EH (cell line): Measurements from ENCODE around the gene TEX13C.
"Not testable (repeated sequence)": the region's sequence is repeated elsewhere in the genome, so short reads cannot be mapped to it uniquely, and the experiment has no call there.

Experiments used
- DNase-seq: peaks from one replicate; pipeline ENCODE4 v3.0.0-alpha.2; 2015; ENCODE audit warnings: low read depth

The TEX13C gene

DNA sequence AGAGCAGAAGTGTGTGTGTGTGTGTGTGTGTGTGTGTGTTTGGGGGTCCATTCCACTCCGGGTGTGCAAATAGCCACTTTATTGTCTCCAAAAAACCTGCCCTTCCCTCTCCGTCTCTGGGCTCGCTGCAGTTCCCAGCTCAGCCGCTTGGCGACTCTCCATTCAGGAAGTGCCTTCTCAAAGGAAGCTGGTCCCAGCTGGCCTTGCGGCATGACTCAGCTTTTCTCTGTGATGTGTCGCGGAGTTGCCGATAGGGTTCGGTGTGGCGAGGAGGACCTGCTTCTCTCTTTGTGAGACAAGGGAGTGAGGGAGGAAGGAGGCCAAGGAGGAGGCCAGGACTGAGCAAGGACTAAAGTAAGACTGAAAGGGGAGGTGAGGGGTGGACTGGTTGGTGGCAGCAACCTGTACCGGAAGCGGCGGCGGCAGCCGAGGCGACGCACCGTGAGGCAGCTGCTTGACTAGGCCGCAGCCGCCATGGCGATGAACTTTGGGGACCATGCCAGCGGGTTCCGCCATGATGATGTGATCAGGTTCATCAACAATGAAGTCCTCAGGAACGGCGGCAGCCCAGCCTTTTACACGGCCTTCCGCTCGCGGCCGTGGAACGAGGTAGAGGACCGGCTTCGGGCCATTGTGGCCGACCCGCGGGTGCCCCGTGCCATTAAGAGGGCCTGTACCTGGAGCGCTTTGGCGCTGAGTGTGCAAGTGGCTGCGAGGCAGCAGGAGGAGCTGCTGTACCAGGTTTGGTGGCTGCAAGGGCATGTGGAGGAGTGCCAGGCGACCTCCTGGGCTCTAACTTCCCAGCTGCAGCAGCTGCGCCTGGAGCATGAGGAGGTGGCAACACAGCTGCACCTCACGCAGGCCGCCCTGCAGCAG lies at the start of gene TEX13C:
Gene TEX13C, plus strand, starts transcription at position 226 of the 876 bp plus-strand sequence. Its CDS starts 249 bp downstream, at position 475.
- no peak for DNase-seq

DNA sequence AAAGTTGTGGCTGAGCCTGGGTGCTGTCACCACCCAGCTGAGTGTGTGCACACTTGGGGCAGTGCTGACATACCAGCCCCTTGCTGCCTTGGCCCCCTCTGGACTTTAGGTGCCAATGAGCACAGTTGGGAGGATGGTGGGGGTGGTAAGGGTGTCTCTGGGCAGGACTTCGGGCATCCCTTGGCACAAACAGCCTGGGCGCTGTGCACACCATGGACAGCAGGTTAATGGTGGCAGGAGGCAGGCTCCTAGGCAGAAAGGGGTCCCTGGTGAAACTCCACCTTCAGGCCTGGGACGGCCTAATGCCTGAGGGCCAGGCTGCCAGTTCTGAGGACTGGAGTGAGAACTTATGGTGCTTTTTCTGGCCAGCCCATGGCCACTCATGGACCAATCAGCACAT lies 32.4 kb upstream of the TEX13C start:
- DNase-seq: no peak

DNA sequence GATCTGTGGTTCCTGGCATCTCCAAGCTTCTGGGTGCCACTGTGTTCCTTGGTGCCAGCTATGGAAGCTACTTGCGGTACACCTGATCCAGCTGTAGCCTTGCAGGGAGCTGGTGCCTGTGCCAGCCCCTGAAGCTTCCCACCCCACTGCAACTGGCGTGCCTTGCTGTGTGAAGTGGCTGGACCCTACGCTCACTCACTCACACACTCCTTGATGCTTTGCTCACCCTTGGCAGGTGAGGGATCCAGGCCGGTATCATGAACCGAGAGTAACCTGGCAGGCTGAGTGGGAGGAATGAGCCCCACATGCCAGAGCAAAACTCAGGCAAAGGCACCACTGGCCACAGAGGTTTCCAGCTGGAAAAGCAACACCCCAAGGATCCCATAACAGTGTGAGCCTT lies 31.3 kb upstream of the TEX13C start:
- DNase-seq: no peak

DNA sequence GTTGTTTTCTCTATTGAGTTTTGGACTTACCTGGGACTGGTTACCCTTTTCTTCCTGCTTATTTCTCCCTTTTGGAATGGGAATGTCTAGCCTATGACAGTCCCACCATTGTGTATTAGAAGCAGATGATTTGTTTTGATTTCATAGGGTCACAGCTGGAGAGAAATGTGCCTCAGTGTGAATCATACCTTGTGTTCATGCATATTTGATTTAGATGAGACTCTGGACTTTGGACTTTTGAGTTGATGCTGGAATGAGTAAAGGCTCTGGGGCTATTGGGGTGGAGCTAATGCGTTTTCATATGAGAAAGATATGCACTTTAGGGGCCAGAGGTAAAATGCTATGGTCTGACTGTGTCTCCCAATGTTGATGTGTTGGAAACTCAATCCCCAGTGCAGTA lies 30.5 kb upstream of the TEX13C start:
- DNase-seq: no peak

DNA sequence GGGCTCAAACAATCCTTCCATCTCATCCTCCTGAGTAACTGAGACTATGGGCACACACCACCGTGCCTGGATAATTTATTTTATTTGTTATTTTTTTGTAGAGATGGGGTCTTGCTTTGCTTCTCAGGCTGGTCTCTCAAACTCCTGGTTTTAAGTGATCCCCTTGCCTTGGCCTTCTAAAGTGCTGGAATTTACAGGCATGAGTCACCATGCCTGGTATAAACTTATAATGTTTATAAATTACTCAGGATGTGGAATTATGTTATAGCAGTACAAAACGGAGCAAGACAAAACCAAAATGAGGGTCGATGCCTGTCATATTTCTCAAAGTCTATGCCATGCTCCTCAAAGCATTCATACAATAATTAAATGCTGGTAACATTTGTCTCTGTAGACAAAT lies 29.8 kb upstream of the TEX13C start:
- no peak for DNase-seq

DNA sequence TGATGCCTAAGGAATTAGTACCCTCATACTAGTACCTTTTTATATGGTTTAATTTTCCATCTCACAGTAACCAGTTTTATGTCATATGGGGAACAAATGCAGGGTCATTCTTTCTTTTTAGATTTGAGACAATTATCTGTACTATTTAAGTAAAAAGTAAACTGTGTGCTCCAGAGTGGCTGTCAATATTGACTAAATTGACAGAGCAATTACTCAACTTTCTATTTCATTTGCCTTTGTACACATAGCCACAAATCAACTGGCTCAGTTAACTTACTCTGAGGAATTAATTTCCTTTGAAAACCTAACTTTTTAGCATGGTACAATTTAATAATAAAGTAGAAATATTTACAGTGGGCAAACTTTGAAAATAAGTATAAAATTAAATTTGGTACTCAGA lies 28.5 kb upstream of the TEX13C start:
- no peak for DNase-seq

DNA sequence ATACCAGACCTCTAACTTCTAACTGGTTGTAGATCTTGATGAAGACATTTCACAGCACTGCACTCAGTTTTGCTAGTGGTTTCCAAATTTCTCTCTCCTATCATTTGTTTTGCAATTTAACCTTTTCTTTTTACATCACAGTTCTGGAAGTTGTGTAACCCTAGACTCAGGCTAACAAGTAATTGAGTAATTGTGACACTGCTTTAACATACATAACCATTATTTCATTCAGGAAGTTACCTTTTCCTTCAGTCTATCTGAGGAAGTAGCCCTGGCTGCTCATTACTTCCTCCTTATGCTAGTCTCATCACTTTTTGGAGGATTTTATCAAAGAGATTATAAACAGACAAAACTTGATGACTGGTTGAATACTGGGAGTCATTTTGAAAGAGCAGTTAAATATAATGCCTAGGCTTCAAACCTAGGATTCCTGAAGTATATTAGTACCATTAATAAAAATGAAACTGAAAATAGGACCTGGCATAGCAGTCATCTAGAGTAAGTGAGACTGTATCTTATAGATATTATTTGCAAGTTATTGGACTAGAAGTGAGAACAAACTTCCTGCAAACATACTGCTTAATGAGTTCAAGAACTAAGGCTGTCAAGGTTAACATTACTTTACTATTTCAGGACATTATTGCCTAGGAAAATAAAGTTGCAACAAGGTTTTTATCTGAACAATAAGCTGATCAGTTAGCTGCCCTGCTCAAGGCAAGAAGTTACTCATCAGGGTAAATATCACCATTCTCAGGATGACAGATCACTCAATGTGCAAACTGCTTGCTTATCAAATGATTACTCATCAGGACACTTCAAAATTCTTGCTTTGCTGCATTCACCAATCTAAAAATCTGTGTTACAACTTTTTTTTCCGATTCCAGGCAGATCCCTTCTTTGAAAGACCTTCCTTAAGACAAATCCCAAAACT lies 25.6 kb upstream of the TEX13C start:
- DNase-seq: no peak

DNA sequence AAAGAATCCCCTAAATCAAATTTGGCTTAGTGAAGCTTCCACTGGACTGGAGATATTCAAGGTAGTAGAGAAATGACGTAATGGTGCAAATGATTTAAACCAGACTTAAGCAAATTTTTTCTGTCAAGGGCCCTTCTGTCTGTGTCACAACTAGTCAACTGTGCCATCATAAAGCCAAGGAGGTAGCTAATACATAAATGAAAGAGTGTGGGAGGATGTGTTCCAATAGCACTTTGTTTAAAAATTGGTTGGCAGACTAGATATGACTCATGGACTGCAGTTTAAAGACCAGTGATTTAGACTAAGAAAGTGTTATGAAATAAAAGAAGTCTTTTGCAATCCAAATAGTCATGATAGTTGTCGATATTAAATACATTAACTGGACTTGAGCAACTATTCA lies 24.3 kb upstream of the TEX13C start:
- no peak for DNase-seq

DNA sequence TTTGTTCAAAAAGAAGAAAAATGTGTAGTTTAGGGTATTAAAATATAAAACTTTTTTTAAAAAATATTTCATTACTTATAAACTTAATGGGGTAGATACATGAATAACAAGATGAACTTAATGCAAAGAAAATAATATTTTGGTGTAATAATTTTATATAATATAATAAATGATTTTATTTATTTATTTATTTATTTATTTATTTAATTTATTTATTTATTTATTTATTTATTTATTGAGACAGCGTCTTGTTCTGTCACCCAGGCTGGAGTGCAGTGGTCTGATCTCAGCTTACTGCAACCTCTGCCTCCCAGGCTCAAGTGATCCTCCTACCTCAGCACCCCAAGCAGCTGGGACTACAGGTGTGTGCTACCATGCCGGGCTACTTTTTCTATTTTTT lies 20.8 kb upstream of the TEX13C start:
- DNase-seq: no peak

DNA sequence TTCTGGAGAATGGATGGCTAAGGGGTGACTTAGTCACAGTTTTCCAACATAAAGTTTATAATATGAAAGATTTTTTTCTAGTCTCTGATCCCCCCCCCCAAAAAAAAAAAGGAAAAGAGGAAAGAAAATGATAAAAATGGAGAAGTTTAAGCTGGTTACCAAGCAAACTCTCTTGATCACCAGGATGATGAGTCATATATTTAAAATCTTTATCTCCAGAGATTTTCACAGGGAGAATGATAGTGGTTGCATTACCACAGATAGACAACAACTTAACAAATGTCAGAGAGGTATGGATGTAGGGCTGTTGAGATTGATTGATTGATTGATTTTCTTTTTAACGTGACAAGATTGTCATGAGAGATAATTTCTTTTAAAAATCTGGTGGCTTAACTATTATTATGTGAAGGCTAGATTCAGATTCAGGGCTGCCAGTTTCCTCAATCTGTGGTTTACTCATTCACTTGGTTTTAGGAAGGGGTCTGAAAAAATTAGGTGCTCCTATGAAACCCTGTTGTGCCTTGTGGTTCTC lies 13.3 kb upstream of the TEX13C start:
- DNase-seq: no peak

DNA sequence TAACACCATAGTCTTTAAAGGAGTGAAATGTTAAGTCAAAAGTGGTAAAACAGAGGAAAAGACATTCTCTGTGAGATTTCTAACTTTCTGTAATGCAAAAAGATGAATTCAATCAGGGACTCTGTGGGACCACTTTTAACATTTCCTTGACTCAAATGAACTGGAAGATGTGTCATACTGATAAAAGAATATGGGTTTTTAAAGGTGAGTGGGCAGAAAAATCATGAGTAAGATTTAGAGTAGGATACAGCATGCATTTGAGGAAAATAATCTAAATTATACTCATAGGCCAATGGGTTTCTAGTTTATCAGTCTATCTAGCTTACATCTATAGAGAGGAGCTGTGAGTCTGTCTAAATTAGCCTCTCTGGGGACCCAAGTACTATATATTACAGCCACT lies 11.0 kb upstream of the TEX13C start:
- no peak for DNase-seq

DNA sequence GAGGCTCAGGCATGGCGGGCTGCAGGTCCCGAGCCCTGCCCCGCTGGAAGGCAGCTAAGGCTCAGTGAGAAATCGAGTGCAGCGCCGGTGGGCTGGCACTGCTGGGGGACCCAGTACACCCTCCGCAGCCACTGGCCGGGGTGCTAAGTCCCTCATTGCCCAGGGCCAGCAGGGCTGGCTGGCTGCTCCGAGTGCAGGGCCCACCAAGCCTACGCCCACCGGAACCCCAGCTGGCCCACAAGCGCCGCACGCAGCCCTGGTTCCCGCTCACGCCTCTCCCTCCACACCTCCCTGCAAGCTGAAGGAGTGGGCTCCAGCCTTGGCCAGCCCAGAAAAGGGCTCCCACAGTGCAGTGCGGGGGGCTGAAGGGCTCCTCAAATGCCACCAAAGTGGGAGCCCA lies 505 bp upstream of the TEX13C start:
- DNase-seq: not testable (repeated sequence)

DNA sequence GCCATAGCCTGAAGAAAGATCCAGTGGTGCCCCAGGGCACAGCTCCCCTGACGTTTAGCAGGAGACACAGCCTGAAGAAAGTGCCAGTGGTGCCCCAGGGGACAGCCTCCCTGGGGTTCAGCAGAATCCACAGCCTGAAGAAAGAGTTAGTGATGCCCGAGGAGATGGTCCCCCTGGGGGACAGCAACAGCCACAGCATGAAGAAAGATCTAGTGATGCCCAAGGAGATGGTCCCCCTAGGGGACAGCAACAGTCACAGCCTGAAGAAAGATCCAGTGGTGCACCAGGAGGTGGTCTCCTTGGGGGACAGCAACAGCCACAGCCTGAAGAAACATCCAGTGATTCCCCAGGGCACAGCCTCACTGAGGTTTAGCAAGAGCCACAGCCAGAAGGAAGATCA lies 2.8 kb downstream of the TEX13C start:
- DNase-seq: no peak

DNA sequence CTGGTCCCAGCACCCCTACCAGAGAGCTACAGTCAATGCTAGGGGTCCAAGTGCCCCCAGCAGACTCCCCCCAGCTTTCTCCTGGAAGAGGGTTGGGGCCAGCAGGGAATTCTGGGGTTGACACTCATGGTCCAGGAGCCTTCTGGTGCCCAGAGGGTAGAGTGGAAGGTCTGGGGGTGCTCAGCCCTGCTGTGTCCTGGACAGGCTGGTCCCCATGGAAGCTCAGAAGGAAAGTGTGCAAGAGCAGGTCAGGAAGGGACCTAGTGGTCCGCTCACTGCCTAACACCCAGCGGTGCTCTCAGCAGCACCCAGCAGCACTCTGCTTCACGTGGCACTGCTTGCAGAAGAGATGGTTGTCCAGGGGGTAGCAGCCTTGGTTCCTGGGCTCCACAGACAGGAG lies 6.9 kb downstream of the TEX13C start:
- DNase-seq: no peak

DNA sequence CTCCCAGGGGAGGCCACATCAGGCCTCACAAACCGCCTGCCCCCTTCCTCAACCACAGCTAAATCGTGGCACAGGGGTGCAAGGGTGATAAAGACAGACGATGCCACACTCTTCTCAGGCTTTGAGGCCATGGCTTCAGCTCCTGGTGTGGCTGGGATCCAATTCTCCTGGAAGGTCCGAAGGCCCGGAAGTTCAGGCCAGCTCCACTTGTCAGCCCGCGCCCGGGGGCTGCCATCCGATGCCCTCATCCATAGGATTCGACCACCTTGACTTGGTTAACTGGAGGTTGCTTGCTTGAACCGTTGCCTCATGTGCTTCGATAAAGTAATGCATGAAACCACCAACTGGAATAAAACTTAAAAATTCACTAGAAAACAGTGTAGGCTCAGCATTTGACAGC lies 8.2 kb downstream of the TEX13C start:
- no peak for DNase-seq

DNA sequence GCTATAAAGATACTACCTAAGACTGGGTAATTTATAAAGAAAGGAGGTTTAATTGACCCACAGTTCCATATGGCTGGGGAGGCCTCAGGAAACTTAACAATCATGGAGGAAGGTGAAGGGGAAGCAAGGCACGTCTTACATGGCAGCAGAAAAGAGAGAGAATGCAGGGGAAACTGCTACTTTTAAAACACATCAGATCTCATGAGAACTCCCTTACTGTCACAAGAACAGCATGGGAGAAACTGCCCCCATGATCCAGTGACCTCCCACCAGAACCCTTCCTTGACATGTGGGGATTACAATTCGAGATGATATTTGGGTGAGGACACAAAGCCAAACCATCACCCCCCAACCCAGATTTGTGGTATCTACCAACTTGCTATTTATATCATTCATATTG lies 13.9 kb downstream of the TEX13C start:
- no peak for DNase-seq

DNA sequence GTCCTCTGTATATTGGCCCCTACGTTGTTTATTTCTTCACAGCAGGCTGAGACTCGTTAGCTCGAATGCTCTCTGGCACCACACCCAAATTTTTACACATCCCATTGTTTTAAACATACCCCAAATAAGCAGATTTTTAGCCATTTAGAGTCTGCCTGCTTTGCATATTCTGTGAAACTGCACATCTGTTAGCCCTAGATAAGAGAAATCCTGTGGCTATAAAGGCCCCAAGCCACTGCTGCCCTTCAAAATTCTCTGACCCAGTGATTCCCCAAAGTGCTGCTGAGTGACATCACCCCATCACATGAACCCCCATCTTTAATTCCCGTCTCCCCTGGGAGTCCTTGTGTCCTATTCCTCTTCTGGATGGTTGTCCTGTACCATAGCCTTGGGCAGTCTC lies 20.8 kb downstream of the TEX13C start:
- DNase-seq: no peak

DNA sequence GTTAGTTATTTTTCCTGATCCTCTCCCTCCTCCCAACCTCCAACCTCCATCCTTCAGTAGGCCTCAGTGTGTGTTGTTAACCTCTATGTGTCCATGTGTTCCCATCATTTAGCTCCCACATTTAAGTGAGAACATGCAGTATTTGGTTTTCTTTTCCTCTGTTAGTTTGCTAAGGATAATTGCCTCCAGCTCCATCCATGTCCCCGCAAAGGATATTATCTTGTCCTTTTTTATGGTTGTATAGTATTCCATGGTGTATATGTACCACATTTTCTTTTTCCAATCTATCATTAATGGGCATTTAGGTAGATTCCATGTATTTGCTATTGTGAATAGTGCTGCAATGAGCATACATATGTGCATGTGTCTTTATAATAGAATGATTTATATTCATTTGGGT lies 54.5 kb downstream of the TEX13C start:
- DNase-seq: no peak
